NCI-H2227 treated with DMSO at 0.1 percent for 48 hours (cell line): ENCODE data around the gene PHETA1.
"Not testable (repeated sequence)": the region's sequence is repeated elsewhere in the genome, so short reads cannot be mapped to it uniquely, and the experiment has no call there.

Experiments used
- DNase-seq: peaks from one replicate; lab custom pipeline; 2025; lab: John Stamatoyannopoulos, UW

Gene PHETA1

DNA sequence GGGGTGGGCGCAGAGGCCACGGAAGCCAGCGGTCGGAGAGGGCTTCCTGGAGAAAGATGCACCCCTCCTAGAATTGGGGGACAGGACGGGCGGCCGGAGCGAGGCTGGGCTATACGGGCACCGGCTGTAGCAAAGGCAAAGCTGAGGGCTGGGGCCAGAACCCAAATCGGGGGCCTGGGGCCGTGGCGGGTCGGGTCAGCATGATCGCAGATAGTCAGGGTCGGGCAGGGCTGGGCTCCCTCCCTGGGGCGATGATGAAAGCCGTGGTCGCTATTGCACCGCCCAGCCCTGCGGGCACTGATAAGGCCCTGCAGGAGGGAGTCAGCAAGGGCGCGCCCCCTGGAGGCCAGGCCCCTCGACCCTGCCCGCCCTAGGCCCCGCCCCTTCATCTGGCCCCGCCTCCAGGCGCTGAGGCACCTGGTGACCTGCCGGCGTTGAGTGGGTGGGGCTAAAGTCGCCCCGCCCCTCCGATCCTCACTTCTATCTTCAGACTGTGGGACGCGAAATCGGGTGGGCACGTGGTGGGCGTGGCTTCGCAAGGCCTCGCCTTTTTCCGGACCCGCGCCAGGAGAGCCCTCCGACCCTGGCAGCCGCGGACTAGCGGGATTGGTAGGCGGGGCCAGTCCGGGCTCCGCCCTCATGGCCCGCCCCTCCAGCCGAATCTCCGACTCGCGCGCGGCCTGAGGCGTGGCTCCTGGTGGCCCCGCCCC is 36.4 kb upstream of the PHETA1 start:
- DNase-seq = peak; percentile 93

DNA sequence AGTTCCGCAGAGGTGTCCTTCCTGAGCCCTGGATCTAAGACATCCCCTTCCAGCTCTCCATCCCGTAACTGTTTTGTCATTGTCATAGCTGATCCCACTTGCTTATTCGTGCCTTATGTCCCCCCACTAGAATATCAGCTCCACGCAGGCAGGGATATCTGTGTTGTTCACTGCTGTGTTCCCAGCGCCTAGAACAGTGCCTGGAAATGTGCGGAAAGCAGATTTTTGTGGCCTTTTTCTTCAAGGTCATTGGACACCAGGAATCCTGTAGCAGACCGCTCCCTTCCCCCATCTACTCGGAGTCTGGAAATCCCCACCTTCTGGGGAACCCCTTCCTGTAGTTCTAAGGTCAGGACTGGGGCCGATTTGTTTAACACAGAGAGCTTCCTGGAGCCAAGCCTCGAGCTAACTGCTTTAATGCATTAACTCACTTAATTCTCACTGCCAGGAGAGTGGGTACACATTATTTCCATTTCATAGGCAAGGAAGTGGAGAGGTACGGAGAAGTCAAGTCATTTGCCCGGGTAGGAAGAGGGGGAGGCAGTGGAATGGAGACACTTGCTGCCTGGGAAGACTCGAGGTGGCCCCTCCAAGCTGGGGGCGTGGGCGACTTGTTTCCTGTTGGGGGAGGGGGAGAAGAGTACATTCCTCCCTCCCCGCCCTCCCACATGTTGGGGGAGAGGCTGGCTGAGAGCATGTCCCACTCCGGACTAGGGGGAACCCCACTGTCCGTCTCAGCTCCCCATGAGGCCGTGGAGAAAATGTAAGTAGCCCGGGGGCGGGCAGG is 35.7 kb upstream of the PHETA1 start:
- no peak for DNase-seq

DNA sequence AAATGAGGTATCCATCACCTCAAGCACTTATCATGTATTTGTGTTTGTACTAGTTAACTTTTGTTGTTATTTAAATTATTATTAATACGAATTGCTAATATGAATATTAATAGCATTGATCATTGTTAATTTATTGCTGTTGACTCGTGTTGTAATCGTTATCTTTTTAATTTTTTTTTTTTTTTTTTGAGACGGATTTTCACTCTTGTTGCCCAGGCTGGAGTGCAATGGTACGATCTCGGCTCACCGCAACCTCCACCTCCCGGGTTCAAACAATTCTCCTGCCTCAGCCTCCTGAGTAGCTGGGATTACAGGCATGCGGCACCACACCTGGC is 33.6 kb upstream of the PHETA1 start:
- not testable (repeated sequence) for DNase-seq

DNA sequence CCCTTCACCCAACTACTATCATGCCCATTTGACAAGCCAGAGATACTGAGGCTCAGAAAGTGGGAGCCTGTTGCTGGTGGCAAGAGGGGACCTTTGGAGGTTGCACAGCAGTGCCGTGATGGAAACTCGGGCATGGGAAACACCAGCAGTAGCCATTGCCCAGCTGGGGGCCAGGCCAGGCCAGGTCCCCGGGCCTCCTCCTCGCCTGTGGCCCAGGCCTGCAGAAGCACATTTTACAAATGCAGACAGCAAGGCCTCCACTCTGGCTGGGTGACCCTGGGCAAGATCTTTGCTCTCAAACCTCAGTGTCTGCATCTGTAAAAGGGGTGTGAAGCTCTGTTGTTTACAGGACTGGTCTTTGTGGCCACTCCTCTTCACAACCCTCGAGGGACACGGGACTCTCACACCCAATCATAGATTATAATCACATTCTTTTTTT is 32.3 kb upstream of the PHETA1 start:
- DNase-seq = no peak

DNA sequence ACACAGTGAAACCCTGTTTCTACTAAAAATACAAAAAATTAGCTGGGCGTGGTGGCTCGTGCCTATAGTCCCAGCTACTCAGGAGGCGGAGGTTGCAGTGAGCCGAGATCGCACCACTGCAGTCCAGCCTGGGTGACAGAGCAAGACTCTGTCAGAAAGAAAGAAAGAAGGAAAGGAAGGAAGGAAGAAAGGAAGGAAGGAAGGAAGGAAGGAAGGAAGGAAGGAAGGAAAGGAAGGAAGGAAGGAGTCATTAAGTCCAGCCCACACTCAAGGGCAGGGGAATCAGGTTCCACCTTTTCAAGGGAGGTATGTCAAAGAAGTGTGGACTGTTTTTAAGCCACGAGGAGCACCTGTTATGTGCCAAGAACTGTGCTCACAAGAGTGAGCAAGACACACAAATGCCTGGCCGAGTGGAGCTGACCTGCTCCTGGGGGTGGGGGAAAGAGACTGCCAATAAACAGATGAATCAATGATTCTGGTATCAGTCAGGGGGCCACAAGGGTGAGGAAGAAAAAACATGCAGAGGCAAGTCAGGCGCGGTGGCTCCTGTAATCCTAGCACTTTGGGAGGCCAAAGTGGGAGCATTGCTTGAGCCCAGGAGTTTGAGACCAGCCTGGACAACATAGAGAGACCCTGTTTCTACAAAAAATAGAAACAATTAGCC is 31.0 kb upstream of the PHETA1 start:
- not testable (repeated sequence) for DNase-seq

DNA sequence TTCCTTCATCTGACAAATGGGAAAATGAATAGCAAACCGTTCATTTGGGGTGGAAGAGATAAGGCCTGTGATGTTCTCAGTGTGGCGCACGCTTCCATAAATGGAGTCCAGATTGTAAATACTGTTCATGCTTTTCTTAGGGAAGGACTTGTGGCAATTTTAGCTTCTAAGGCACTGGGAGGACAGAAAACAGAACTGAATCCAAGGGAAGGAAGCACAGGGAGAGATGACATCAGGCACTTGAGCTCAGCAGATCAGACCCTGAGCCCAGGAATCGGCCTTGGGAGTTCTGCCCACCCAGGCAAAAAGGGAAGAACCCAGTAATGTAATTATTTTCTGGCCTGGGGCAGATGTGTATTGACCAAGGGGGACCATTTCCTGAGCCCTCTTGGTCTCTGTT is 29.6 kb upstream of the PHETA1 start:
- DNase-seq = no peak

DNA sequence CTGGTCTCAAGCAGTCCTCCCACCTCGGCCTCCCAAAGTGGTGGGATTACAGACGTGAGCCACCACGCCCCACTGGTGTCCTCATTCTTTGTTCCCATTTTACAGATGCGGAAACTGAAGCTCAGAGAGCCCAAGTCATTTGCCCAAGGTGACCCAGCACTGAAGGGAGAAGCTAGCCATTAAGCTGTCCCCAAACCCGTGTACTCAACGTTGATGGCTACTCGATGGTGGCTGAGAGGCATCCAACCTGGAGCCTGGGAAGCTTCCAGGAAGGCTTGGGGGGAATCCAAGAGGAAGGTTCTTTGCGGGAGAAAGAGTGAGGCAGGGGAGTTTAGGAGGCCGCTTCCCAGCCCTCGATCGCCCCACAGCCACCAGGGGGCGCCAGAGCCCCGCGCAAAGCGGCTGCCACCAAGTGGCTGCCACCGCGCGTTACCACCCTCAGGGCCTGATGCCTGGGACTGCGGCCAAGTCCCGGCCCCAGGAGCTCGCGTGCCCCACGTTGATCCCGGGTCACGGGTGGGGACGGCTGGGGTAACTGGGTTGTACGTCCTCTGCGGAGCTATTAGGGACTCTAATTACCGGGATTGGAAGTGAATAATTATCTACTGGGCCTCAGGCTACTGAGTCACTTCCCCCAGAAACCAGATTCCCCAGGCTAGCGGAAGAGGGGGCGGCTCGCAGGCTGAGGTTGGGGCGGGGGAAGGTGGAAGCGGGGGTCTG is 28.0 kb upstream of the PHETA1 start:
- DNase-seq = peak; percentile 61

DNA sequence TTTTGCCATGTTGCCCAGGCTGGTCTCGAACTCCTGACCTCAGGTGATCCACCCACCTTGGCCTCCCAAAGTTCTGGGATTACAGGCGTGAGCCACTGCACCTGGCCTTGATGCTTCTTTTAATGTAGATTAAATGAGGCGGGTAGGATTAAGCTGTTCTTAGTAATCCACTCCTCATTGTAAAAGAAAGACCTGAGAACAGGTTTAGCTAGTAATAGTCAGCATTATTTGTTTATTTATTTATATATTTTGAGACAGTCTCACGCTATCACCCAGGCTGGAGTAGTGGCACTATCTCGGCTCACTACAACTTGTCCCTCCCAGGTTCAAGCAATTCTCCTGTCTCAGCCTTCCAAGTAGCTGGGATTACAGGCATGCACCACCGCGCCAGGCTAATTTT is 27.4 kb upstream of the PHETA1 start:
- DNase-seq = not testable (repeated sequence)

DNA sequence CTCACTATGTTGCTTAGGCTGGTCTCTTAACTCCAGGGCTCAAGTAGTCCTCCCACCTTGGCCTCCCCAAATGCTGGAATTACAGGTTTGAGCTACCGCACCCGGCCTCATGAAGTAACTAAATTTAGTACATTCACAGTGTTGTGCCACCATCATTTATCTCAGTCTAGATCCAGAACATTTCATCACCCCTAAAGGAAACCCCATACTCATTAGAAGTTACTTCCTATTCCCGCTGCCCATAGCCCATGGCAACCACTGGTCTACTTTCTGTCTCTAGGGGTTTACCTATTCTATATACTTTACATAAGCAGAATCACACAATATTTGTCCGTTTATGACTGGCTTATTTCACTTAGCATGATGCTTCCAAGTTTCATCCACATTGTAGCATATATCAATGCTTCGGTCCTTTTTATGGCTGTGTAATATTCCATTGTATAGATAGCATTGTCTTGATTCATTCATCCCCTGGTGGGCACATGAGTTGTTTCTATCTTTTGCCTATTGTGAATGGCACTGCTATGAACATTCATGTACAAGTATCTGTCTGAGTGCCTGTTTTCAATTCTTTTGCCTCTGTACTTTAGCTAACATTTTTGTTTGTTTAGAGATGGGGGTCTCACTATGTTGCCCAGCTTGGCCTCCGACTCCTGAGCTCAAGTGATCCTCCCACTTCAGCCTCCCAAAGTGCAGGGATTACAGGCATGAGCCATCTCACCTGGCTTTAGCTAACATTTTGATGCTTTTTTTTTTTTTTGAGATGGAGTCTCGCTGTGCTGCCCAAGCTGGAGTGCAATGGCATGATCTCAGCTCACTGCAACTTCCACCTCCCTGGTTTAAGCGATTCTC is 26.7 kb upstream of the PHETA1 start:
- DNase-seq = no peak

DNA sequence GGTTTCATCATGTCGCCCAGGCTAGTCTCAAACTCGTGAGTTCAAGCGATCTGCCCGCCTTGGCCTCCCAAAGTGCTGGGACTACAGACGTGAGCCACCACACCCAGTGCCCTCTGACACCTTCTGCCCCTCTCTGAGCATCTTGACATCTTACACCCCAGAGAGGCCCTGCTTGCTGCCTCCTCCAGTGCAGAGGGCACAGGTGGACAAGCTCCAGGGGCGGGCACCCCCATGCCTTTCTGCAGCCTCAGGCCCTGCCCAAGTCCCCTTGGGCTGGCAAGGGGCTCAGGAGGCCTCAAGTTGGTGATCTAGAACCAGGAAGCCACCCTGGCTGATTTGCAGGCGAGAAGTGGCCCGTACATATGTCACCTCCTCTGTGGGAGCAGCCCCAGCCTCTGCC is 25.6 kb upstream of the PHETA1 start:
- no peak for DNase-seq

DNA sequence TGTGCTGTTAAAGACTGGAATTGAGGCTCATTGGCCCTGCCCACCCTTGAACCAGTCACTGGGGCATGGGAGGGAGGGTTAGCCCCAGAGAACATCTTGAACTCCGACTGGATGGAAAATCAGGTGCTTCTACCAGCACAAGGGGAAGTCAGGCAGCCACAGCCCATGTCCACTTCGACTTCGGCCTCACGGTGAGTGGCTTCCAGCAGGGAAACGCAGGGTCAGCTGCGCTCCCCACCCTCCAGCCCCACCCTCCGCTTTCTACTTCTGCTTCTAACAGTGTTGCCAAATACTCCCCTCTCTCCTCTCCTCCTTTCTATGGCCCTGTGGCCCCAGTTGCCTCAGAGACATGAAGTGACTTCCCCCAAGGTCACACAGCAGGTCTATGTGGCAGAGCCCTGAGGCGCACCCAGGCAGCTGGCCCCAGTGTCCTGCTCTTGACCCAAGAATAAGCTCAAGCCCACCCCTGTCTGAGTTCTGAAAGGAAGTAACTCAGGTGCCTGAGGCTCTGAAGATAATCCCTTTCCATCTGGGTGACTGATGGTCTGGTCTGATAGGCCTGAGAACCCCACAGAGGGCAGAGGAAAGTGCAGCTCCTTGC is 24.9 kb upstream of the PHETA1 start:
- no peak for DNase-seq

DNA sequence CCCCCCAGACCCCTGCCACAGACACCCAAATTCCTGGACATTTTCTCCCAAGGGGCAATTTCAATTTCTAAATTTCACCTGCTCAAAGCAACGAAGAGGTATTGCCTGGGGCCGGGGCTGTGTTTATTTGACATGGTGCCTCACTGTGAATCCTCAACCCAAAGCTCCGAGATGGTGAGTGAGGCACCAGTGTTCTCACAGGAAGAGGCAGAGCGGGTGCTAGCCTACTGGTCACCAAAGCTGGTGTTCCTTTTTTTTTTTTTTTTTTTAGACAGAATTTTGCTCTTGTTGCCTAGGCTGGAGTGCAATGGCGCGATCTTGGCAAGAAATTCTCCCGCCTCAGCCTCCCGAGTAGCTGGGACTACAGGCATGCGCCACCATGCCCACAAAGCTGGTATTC is 22.0 kb upstream of the PHETA1 start:
- DNase-seq = no peak

DNA sequence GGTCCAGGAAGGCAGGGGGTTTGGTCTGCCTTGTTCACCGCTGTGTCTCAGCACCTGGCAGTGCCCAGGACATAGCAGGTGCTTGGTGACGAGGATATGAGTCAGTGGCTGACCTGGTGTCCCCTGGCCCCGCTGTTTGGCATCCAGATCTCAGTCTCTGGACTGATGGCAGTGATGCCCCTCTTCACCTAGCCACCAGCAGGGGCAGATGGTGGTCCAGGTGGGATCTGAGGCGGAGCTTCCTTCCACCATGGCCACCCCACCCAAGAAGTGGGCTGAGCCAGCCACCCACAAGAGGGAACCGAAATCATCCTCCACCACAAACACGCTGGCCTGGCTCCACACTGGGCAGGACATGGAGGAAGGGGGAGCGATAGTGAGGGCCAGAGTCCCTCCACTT is 20.7 kb upstream of the PHETA1 start:
- no peak for DNase-seq

DNA sequence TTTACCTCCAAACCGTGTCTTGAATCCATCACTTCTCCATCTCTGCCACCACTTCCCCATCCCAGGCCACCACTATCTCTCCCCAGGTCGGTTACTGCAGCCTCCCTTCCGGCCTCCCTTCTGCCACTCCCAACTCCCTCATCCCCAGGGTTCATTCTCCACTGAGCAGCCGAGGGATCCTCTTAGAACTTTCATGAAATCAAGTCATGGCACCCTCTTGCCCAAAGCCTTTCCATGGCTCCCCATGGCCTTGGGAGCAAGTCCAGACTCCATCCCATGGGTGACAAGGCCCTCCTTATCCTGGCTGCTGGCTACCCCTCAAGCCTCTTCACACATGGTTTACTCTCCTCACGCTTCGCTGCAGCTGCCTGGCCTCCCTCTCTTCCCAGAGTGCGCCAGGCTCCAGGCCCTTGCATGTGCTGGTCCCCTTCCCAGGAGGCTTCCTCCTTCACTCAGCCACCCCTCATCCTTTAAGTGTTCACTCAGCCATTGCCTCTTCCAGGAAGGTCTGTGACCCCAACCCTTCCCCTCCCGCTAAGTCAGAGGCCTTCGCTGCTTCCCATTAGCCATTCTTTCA is 18.9 kb upstream of the PHETA1 start:
- no peak for DNase-seq

DNA sequence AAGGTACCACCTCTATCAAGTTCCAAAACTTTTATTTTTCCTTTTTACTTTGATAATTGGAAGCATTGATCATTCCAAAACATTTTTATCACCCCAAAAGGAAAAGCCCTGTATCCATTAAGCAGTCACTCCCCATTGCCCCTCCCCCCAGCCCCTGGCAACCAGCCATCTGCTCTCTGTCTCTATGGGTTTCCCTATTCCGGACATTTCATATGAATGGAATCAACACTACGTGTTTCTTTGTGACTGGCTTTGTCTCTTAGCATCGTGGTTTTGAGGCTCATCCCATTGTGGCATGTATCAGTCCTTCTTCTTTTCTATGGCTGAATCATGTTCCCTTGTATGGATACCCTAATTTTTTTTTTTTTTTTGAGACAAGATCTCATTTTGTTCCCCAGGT is 18.0 kb upstream of the PHETA1 start:
- DNase-seq = peak; percentile 13

DNA sequence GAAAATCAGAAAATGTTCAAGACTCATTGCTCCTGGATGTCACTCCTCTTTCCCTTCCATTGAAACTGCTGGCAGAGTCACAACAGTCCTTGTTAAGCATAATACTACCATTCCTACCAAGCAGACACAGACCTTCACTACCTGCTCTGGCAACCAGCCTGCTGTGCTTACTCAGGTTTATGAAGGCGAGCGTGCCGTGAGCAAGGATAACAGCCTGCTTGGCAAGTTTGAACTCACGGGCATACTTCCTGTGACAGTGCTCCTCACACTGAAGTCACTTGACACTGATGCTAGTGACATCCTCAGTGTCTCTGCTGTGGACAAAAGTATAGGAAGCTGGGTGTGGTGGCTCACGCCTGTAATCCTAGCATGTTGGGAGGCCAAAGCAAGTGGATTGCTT is 15.7 kb upstream of the PHETA1 start:
- DNase-seq = no peak

DNA sequence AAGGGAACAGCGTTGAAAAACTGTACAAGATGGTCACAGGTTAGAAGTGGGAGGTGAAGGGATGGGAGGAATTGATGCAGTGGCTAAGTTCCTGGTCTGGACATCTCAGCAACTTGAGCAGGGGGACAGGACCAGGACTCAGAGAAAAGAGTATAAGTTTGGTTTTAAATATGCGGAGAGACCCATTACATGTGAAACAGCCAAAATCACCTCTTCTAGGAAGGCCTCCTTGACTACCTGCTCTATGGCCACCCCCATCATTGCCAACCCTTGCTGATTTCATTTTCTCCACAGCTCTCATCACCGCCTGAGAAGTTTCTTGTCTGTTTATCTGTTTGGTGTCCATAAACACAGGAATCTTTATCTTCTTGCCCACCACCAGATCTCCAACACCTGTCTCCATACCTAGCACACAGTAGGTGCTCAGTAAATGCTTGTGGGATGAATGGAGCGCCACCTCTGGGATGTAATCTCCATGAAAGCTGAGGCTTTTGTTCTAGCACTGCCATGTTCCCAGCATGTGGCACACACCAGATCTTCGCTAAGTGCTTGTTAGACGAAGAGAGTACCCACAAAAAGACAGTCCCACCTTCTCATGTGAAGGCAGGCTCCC is 11.2 kb upstream of the PHETA1 start:
- no peak for DNase-seq

DNA sequence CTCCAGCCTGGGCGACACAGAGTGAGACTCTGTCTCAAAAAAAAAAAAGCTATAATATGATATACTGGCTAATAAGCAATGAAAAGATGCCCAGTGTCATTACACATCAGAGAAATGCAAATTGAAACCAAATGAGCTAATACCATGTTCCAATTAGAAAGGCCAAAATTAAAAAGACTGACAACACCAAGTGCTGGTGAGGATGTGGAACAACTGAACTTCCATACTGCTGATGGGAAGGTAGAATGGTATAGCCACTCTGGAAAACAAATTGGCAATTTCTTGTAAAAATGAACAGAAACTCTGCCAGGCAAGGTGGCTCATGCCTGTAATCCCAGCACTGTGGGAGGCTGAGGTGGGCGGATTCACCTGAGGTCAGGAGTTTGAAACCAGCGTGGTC is 8.5 kb upstream of the PHETA1 start:
- DNase-seq = no peak

DNA sequence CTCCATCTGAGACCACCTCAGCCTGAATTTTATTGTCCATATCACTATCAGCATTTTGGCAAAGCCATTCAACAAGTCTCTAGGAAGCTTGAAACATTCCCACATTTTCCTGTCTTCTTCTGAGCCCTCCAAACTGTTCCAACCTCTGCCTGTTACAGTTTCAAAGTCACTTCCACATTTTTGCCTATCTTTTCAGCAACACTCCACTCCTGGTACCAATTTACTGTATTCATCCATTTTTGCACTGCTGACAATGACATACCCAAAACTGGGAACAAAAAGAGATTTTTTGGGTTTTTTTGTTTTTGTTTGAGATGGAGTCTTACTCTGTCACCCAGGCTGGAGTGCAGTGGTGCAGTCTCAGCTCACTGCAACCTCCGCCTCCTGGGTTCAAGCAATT is 4.3 kb upstream of the PHETA1 start:
- not testable (repeated sequence) for DNase-seq

DNA sequence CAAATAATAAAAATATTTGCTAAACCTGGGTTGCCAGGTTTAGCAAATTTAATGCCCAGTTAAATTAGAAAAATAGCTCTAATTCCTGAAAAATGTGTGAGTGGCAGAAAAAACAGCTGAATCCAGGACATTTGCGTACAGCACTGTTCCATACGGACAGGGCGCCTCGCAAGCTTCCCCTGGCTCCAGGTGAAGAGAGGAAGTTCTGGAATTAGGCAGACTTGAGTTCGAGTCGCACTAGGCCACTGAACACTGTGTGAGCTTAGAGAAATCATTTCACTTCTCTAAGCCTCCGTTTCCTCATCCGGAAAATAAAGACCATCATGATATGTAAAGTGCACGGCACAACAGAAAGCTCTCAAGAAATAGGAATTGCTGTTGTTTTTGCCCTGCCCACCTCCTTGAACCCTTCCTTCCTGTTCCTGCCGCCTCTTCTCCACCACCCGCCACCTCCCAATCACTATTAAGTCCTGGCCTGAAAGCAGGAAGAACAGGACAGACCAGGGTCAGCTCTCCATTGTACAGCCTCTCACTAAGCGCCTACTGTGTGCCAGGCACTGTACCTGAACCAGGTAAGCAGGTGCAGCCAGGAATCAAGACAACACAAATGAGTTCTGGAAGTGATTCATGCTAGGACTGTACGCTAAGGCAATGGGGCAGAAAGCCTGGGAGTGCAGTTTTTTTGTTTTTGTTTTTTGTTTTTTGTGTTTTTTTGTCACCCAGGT is 763 bp upstream of the PHETA1 start:
- no peak for DNase-seq
